NB4 (cell line): ENCODE results near the gene PACC1.

Source experiments
- POLR2A ChIP-seq: IDR thresholded peaks from 2 replicates; pipeline ENCODE4 v1.6.1; 2011; ENCODE audit warnings: mild to moderate bottlenecking; ENCODE audit not compliant: insufficient read length; ENCODE audit errors: extremely low read depth
- TF ChIP-seq, protein P1 (sequence below): IDR thresholded peaks from one replicate; pipeline ENCODE4 v1.5.1; 2012; ENCODE audit warnings: low read depth, low read length
- TF ChIP-seq, protein P2 (sequence below): IDR thresholded peaks from 2 replicates; pipeline ENCODE4 v1.6.1; 2011; ENCODE audit warnings: low read depth, low read length

DNA sequence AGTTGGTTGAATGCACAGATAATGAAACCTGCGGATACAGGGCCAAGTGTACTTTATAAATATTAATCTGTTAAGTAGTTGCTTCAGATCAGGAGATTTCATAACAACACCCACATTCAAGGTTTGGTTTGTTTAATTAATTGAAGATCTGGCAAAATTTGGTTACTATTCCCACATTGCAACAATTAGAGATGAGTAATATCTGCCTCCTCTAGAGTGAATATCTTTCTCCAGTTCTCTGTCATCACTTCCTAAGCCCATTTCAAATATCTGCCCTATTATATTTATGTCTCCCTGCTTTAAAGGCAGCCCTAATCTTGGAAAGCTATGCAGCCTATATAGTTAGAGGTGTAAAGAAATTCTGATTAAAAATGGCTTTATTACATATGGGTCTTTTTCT is 68.1 kb downstream of the PACC1 start:
- TF ChIP-seq, protein P1, sequence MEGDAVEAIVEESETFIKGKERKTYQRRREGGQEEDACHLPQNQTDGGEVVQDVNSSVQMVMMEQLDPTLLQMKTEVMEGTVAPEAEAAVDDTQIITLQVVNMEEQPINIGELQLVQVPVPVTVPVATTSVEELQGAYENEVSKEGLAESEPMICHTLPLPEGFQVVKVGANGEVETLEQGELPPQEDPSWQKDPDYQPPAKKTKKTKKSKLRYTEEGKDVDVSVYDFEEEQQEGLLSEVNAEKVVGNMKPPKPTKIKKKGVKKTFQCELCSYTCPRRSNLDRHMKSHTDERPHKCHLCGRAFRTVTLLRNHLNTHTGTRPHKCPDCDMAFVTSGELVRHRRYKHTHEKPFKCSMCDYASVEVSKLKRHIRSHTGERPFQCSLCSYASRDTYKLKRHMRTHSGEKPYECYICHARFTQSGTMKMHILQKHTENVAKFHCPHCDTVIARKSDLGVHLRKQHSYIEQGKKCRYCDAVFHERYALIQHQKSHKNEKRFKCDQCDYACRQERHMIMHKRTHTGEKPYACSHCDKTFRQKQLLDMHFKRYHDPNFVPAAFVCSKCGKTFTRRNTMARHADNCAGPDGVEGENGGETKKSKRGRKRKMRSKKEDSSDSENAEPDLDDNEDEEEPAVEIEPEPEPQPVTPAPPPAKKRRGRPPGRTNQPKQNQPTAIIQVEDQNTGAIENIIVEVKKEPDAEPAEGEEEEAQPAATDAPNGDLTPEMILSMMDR, result no peak
- no peak for TF ChIP-seq POLR2A
- TF ChIP-seq, protein P2, sequence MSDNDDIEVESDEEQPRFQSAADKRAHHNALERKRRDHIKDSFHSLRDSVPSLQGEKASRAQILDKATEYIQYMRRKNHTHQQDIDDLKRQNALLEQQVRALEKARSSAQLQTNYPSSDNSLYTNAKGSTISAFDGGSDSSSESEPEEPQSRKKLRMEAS, result no peak
